ENCODE measurements around the gene CDYL.

CDYL gene

GRCh38 chr6:4973982-4974745, 198.0 kb downstream of the CDYL start:
- Histone ChIP-seq H3K27me3 (no peaks in the 10 kb centered on the region), H3K4me1 (no peaks in the 10 kb centered on the region), H3K9me3 (no peaks in the 10 kb centered on the region), H3K36me3 (no peaks in the 10 kb centered on the region), H3K4me3 (ENCODE audit: low read depth, low read length) (no peak overlapping the region)
- no peak for DNase-seq
- TF ChIP-seq, protein P1, sequence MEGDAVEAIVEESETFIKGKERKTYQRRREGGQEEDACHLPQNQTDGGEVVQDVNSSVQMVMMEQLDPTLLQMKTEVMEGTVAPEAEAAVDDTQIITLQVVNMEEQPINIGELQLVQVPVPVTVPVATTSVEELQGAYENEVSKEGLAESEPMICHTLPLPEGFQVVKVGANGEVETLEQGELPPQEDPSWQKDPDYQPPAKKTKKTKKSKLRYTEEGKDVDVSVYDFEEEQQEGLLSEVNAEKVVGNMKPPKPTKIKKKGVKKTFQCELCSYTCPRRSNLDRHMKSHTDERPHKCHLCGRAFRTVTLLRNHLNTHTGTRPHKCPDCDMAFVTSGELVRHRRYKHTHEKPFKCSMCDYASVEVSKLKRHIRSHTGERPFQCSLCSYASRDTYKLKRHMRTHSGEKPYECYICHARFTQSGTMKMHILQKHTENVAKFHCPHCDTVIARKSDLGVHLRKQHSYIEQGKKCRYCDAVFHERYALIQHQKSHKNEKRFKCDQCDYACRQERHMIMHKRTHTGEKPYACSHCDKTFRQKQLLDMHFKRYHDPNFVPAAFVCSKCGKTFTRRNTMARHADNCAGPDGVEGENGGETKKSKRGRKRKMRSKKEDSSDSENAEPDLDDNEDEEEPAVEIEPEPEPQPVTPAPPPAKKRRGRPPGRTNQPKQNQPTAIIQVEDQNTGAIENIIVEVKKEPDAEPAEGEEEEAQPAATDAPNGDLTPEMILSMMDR (IDR thresholded peaks at IDR 0.05; ENCODE audit: low read depth, low read length): no peak

DNA sequence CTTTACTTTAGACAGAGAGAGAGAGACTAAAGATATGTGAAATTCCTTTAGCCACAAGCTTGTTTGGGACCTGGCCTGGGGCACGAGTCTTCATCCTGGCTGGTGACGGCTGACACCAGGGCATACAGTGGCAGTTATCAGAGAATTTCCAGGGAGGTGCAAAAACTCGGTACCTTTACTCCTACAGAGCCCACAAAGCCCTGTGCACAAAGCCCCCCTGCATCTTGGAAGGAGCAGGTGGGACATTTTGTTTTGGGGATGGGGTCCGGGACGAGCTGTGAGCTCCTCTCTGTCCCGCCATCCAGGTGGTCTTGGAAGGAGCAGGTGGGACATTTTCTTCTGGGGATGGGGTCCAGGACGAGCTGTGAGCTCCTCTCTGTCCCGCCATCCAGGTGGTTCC, 198.8 kb downstream of the CDYL start:
- no peak overlapping the region for H3K4me3 ChIP-seq (ENCODE audit: low read depth, low read length)
- TF ChIP-seq, protein P1 (IDR thresholded peaks at IDR 0.05; ENCODE audit: low read depth, low read length): no peak
- no peaks in the 10 kb centered on the region for H3K36me3 ChIP-seq

GRCh38 chr6:4975506-4975905, 199.3 kb downstream of the CDYL start:
- TF ChIP-seq, protein P1 (IDR thresholded peaks at IDR 0.05; ENCODE audit: low read depth, low read length): no peak
- no peak for DNase-seq
- no peaks in the 10 kb centered on the region for H3K27me3 ChIP-seq
- H3K4me1 ChIP-seq: no peaks in the 10 kb centered on the region
- H3K4me3 ChIP-seq (ENCODE audit: low read depth, low read length): no peak overlapping the region
- H3K36me3 ChIP-seq: no peaks in the 10 kb centered on the region
- no peaks in the 10 kb centered on the region for H3K9me3 ChIP-seq

More for the DNA sequence above, 198.8 kb downstream of the CDYL start:
- Histone ChIP-seq H3K4me1 (no peaks in the 10 kb centered on the region), H3K27me3 (no peaks in the 10 kb centered on the region), H3K9me3 (no peaks in the 10 kb centered on the region)
- no peak for DNase-seq

DNA sequence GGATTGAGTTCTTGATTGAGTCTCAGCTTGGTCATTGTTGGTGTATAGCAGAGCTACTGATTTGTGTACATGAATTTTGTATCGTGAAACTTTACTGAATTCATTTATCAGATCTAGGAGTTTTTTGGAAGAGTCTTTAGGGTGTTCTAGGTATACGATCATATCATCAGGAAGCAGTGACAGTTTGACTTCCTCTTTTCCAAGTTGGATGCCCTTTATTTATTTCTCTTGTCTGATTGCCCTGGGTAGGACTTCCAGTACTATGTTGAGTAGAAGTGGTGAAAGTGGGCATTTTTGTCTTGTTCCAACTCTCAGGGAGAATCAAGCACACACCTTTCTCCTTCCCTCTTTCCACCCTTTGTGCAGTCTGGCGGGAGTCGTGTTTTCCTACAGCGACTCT, 201.3 kb downstream of the CDYL start:
- H3K4me1 ChIP-seq: no peaks in the 10 kb centered on the region
- no peaks in the 10 kb centered on the region for H3K9me3 ChIP-seq
- H3K27me3 ChIP-seq: no peaks in the 10 kb centered on the region
- H3K36me3 ChIP-seq: no peaks in the 10 kb centered on the region
- TF ChIP-seq, protein P1 (IDR thresholded peaks at IDR 0.05; ENCODE audit: low read depth, low read length): no peak
- no peak overlapping the region for H3K4me3 ChIP-seq (ENCODE audit: low read depth, low read length)
- no peak for DNase-seq

- H3K4me3 ChIP-seq (ENCODE audit: low read depth, low read length): no peak overlapping the region
- H3K9me3 ChIP-seq: no peaks in the 10 kb centered on the region
- no peak for DNase-seq
- TF ChIP-seq, protein P1 (IDR thresholded peaks at IDR 0.05; ENCODE audit: low read depth, low read length): no peak
- H3K4me1 ChIP-seq: no peaks in the 10 kb centered on the region
- H3K36me3 ChIP-seq: no peaks in the 10 kb centered on the region
- H3K27me3 ChIP-seq: no peaks in the 10 kb centered on the region
Observed at GRCh38 chr6:4979426-4979825, 203.2 kb downstream of the CDYL start.

DNA sequence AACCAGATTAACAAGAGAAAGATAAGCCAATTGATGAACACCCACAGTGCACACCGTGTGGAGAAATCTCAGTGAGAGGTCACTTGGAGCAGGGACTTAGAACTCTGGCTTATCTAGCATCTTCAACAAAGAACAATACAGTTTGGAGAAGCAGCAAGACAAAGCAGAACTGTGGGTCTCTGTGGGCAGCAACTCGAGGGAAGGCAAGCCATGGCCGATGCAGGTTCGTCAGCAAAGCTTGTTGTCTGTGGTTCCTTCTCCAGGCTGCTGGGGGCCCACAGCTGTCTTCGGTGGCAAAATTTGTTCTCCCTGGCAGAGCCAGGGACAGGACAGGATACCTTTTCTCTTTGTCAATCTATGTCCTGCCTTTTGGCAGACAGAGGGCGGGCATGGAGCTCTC, 205.6 kb downstream of the CDYL start:
- H3K27me3 ChIP-seq: peaks cover 3% of the 10 kb centered on the region; the same call in 1 of the 2 replicates
- TF ChIP-seq, protein P1 (IDR thresholded peaks at IDR 0.05; ENCODE audit: low read depth, low read length): no peak
- no peak for DNase-seq
- no peak overlapping the region for H3K4me3 ChIP-seq (ENCODE audit: low read depth, low read length)
- no peaks in the 10 kb centered on the region for H3K36me3 ChIP-seq
- H3K4me1 ChIP-seq: no peaks in the 10 kb centered on the region
- H3K9me3 ChIP-seq: no peaks in the 10 kb centered on the region

All from BE2C (cell line).